ES-I3 (cell line): ENCODE measurements around the gene SPTB.

Experiments
- H3K36me3 ChIP-seq: 2 replicates; pipeline ENCODE4 v1.6.1; 2013; ENCODE audit warnings: mild to moderate bottlenecking, low read length, control low read depth, moderate library complexity; ENCODE audit not compliant: insufficient read depth
- H3K4me1 ChIP-seq: 2 replicates; pipeline ENCODE4 v1.6.1; 2013; ENCODE audit warnings: mild to moderate bottlenecking, control low read depth, low read length; ENCODE audit not compliant: insufficient read depth
- H3K9ac ChIP-seq: 2 replicates; pipeline ENCODE4 v1.6.1; 2013; ENCODE audit warnings: low read depth, mild to moderate bottlenecking, low read length, moderate library complexity
- H3K9me3 ChIP-seq: 2 replicates; pipeline ENCODE4 v1.6.1; 2013; ENCODE audit warnings: mild to moderate bottlenecking, low read length, moderate library complexity; ENCODE audit not compliant: control insufficient read depth, insufficient read depth

Gene SPTB

DNA sequence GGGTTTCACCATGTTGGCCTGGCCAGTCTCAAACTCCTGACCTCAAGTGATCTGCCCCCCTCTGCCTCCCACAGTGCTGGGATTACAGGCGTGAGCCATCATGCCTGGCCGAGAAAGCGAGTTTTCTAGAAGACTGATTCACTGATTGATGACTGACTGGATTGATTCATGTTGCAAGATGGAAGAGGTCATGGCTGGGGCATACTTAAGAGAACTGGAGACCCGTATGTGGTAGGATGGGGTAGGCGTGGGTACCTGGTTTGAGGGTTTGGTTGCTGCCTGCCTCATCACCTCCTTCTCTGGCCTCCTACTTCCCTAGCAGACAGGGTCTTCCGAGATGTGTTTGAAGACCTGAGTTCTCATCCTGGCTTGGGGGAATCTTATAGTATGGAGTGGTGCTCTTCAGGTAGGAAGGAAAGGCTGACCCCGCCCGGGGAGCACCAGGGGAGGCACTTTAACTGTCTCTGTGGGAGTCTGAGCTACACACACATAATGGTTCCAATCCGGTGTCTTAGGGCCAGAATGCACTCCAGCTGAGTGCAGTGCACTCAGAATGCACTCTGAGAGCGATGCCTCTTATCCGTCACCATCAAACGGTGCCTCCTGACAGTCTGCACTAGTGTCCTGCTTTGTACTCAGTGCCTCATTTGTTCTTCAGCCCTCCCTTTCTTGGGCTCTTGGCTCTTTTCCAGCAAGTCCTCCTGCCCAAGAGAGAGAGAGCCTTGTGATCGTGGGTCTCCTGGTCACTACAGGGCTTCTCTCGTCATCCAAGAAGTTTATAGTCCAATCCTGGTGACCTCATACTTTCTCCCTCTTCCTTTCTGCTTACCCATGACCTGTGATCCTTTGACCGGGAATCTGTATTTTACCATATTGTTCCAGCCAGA is 155.8 kb downstream of the SPTB start:
- H3K36me3 ChIP-seq, result peaks cover 10% of the 10 kb centered on the region; the same call in 1 of the 2 replicates
- no peak overlapping the region for H3K9ac ChIP-seq
- H3K9me3 ChIP-seq, result no peaks in the 10 kb centered on the region
- H3K4me1 ChIP-seq, result peaks cover 61% of the 10 kb centered on the region

DNA sequence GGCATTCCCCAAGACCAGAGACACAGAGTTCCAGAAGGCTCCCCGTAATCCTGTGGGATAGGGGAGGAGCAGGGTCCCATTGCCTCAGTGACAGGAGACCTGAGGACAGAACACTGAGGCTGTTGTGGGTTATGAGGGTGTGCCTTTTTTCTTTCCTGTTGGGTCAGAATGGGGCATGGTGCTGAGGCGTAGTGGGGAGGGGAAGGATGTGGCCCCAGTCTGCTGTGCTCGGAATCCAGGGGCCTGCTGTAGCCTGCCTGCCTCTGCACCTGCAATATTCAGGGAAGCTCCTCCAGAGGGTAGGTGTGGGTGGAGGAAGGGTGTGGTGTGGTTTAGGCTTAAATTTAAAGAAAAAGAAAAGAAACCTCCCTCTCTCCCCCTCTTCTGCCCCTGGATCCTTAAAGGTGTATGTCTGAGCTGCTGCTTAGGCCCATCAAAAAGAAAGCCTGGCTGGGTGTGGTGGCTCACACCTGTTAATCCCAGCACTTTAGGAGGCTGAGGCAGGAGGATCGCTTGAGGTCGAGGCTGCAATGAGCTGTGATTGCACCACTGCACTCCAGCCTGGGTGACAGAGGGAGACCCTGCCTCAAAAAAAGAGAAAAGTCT is 156.8 kb downstream of the SPTB start:
- H3K36me3 ChIP-seq, result peaks cover 4% of the 10 kb centered on the region; the same call in 1 of the 2 replicates
- no peaks in the 10 kb centered on the region for H3K9me3 ChIP-seq
- peaks cover 70% of the 10 kb centered on the region for H3K4me1 ChIP-seq
- no peak overlapping the region for H3K9ac ChIP-seq

DNA sequence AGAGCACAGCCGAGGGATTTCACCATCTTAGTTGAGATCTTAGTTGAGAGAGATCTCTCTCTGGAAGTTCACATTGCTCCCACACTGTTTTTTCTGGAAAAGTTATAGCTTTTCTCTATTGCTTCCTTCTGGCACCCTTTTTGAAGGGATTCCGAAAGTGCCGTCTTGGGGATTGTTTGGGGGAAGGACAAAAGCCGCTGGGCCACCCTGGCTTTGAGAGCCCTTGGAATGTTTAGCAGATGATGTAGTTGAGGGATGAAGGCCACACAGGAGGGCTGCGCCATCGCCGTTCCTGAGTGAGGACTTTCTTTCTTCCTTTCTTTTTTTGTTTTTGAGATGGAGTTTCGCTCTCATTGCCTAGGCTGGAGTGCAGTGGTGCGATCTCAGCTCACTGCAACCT is 157.8 kb downstream of the SPTB start:
- no peak overlapping the region for H3K9ac ChIP-seq
- peaks cover 78% of the 10 kb centered on the region for H3K4me1 ChIP-seq
- no peaks in the 10 kb centered on the region for H3K9me3 ChIP-seq
- H3K36me3 ChIP-seq, result no peaks in the 10 kb centered on the region

DNA sequence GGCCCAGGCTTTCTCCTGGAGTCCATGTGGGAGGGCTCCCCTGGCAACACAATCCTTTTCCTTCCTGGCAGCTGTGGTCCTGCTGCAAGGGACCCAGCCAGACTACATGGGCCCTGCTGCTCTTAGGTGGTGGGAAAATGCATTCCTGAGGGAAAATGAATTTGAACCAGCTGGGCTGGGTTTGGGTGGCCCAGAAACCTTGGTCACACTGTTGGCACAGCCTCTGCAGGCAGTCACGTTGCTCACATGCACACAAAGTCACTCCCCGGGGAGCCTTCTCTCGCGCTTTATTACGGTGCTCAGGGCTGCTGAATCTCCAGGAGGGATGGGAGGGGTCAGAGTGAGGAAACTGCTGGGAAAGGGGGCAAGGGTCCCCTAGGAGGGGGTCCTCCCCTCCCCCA is 158.3 kb downstream of the SPTB start:
- no peaks in the 10 kb centered on the region for H3K9me3 ChIP-seq
- peaks cover 79% of the 10 kb centered on the region for H3K4me1 ChIP-seq
- no peaks in the 10 kb centered on the region for H3K36me3 ChIP-seq
- no peak overlapping the region for H3K9ac ChIP-seq

DNA sequence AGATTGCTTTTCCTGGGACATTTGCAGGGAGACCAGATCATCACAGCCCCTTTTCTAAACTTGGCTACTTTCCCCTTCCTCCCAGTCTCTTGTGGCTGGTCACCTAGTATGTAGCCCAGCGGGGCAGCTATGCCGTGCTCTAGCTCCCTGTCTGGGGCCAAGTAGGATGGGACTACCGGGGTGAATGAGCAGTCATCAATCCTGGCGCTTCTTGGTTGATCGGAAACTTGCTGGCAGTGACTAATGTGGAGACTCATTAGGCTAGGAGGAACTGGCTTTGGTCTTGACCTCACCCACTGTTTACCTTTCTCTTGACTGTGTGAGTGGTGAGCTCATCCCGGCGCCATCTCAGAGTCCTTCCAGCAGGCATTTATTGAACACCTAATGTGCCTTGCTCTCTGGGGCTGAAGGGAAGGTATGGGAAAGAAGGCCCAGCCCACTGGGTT is 159.6 kb downstream of the SPTB start:
- Histone ChIP-seq H3K36me3 (no peaks in the 10 kb centered on the region), H3K9me3 (no peaks in the 10 kb centered on the region), H3K9ac (no peak overlapping the region), H3K4me1 (peaks cover 74% of the 10 kb centered on the region)

DNA sequence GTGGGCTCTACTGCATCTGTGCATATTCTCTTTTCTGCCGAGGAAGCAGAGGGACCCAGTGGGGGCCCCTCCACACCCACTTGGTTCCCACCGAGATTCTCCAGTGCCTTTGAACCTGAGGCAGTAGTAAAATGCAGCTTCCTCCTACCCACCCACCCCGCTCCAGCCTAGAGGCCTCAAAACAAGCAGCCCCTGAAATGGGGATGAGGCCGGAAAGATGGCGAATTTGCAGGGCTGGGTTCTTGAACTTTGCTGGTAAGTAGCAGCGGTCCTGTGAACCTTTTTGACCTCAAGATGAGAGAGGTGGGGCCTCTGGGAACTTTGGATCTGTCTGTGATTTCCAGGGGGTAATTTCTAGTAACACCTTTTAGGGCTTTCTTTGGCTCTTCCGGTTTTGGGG is 160.1 kb downstream of the SPTB start:
- Histone ChIP-seq H3K4me1 (peaks cover 73% of the 10 kb centered on the region), H3K9ac (no peak overlapping the region), H3K9me3 (no peaks in the 10 kb centered on the region), H3K36me3 (no peaks in the 10 kb centered on the region)

DNA sequence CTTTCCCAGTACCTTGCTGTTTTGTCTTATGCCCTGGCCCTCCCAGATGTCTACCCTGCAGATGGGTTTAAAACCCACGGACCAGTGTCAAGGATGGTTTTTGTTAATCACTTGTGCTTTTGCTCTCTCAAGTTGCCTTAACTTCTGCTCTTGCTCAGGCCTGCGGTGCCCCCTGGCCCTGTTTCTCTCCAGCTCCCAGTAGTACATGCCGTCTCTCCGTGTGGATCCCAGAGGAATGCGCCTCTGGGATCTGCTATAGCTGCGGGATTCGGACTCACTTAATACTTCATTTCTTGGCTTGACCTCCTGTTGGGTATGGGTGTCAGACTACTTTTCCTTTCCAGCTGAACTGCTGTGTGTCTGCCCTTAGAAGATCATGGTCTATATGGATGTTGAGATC is 160.9 kb downstream of the SPTB start:
- Histone ChIP-seq H3K36me3 (no peaks in the 10 kb centered on the region), H3K9ac (no peak overlapping the region), H3K4me1 (peaks cover 65% of the 10 kb centered on the region), H3K9me3 (no peaks in the 10 kb centered on the region)

DNA sequence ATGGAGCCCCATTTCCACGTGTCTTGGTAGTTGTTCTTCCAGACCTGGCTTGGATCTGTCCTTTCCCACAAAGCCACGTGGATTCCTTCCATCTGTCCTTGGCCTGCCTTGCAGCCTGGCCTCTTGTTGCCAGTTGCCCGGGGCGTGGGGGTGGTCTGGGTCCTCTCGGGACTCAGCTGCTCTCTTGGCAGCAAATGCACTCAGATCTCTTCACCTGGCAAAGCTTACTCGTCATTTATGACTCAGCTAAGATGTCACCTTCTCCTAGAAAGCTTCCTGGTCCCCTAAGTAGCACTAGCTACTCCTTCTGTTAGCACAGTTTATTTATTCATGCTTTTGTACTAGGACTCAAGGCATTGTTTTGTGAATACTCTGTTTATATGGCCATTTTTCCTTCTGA is 161.8 kb downstream of the SPTB start:
- Histone ChIP-seq H3K9me3 (peaks cover 6% of the 10 kb centered on the region; the same call in 1 of the 2 replicates), H3K9ac (no peak overlapping the region), H3K4me1 (peaks cover 63% of the 10 kb centered on the region), H3K36me3 (no peaks in the 10 kb centered on the region)

DNA sequence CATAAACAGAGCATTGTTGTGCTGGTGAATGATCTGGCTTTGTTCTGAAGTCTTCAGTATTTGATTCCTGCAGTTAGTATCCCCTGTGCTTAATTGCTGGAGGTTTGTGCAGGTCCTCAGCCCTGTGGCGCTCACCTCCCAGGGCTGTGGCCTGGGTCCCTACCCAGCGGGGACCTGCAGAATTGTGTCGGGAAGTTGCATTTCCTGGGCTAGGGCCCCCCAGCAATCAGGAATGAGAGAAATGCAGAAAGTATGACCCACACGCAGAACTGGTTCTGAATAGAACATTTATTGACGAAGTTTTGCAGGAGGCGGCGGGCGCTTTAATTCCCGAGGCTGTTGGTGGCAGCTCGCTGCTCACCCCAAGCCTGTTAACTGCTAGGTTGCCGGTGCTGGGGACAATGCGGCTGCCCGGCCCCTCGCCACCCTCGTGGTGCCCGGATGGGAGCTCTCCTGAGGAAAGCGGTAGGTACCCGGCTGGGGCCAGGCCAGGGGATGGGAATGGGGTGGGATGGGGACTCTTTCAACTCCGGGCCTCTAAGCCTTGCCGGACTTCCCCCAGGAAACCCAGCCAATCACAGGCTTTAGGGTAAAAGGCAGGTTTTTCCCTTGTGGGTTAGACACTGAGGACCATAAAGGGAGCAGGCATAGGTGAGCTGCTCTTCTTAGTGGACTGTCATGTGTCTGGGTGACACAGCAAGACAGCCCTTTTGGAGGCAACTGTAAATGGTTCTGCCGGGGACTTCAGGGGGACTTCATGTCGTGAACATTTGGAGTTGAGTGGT is 163.9 kb downstream of the SPTB start:
- peaks cover 6% of the 10 kb centered on the region; the same call in 1 of the 2 replicates for H3K9me3 ChIP-seq
- no peaks in the 10 kb centered on the region for H3K36me3 ChIP-seq
- H3K4me1 ChIP-seq, result peaks cover 52% of the 10 kb centered on the region
- H3K9ac ChIP-seq, result peak overlapping the region; percentile 9; the same call in 1 of the 2 replicates

DNA sequence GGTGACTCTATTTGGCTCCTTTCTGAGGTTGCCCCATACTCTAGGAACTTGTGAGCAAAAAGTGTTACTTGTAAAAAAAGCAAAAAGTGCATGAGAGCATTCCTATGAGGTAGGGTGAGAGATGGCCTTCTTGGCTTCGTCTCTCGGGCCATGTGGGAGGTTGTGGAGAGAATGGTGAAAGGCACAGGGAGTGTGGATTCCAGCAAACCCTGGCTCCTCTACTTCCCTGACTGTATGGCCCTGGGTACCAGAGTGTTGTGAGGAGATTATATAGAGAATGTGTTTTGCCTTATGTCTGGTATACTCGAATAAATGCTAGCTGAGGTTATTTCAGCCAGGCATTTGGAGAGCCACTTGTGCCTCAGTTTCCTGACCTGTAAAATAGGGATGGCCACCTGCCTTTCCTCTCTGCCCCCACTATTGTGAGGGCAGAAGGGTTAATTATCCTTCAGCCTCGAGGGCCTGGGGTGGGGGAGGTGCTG is 164.5 kb downstream of the SPTB start:
- no peak overlapping the region for H3K9ac ChIP-seq
- H3K9me3 ChIP-seq, result peaks cover 6% of the 10 kb centered on the region; the same call in 1 of the 2 replicates
- peaks cover 47% of the 10 kb centered on the region for H3K4me1 ChIP-seq
- H3K36me3 ChIP-seq, result no peaks in the 10 kb centered on the region

DNA sequence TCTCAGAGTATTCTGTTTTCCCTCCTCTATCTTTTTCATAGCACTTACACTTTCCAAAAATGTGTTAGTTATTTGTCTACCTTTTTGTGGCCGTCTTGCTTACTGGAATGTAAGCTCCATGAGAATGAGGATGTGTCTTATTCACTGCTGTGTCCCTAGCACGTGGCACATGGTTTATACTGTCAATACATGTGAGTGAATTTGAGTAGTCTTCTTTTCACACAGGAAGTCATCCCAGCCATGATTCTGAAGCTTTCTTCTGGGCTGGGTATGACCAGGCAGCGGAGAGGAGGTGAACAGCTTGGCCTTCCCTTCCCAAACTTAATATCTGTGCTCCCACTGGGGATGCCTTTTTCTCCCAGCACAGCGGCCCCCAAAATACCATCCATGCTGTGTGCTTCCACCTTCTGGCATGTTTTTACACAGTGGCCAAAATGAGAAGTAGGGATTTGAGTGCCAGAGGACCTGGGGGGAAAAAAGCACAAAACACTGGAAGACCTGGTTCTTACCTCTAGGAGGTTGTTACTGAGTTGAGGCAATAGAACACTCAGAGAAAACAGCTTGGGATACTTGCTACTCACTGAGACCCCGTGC is 165.2 kb downstream of the SPTB start:
- Histone ChIP-seq H3K4me1 (peaks cover 44% of the 10 kb centered on the region), H3K36me3 (no peaks in the 10 kb centered on the region), H3K9ac (no peak overlapping the region), H3K9me3 (peaks cover 6% of the 10 kb centered on the region; the same call in 1 of the 2 replicates)

DNA sequence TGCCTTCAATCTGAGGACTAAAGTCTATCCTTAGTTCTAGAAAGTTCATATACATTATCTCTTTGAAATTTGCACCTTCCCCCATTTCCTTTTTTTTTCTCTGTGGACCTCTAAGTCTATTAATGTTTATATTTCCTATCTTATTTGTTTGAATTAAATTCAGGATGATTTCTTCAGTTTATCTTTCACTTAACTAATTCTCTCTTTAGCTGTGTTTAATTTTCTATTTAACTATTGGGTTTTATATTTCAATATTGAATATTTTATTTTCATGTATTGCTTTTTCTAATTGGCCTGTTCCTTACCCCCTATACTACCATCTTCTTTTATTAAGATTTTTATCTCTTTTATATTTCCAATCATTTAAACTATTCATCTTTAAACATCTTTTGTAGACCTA is 166.0 kb downstream of the SPTB start:
- Histone ChIP-seq H3K36me3 (no peaks in the 10 kb centered on the region), H3K9me3 (peaks cover 6% of the 10 kb centered on the region; the same call in 1 of the 2 replicates), H3K9ac (no peak overlapping the region), H3K4me1 (peaks cover 45% of the 10 kb centered on the region)

DNA sequence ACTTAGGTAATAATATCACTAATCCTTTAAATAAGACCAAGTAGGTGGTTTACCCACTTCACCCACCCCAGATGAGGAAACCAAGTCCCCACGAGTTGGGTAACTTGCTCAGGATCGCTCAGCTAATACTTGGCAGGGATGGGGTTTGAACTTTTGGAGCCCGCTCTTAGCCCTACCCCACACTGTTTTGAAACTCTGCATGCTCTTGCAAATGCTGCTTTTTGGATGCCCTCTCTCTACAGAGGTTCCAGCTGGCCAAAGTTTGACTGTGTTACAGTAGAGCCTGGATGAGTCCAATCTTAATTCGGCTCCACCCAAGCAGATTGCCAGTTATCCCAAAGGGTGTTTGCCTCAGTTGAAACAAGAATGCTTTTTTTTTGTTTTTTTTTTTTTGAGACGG is 168.7 kb downstream of the SPTB start:
- H3K9me3 ChIP-seq, result peaks cover 6% of the 10 kb centered on the region; the same call in 1 of the 2 replicates
- no peak overlapping the region for H3K9ac ChIP-seq
- peaks cover 40% of the 10 kb centered on the region for H3K4me1 ChIP-seq
- H3K36me3 ChIP-seq, result no peaks in the 10 kb centered on the region

DNA sequence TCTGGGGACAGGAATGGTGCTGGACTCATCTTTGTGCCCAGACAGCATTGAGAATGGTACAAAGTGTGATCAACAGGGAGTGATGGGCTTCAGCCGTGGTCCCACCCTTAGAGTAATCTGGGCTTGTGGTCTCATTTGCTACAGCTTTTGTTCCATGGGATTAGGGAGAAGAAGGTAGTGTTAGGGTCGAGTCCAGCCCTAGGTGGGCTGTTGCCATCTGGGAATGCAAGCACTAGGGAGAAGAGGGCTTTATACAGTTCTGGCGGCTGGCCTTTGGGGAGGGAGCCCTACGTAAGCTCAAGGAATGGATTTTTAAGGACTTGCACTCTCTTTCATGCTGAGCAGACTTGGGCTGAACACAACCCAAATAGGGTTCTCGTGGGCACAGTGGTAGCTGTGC is 170.6 kb downstream of the SPTB start:
- Histone ChIP-seq H3K36me3 (no peaks in the 10 kb centered on the region), H3K9ac (no peak overlapping the region), H3K9me3 (peaks cover 6% of the 10 kb centered on the region; the same call in 1 of the 2 replicates), H3K4me1 (peaks cover 33% of the 10 kb centered on the region)
